Keratinocyte (primary cell): ENCODE measurements around the gene SEMA7A. TPM values are rescaled to one million over a fixed set of nuclear protein-coding genes. Genes with fewer than 3 reads are reported as not detected.

ENCODE experiments used
- DNase-seq: peaks from one replicate; pipeline ENCODE4 v3.0.0-alpha.2; 2011; ENCODE audit warnings: low read depth, missing footprints, low spot score
- FAIRE-seq: peaks from 2 replicates; lab custom pipeline; 2011; peaks lifted over from hg19 to GRCh38; lab: Jason Lieb, UNC
- H2AFZ ChIP-seq: 2 replicates; pipeline ENCODE4 v1.6.0; 2012; ENCODE audit warnings: low read length, control low read depth, inconsistent platforms; ENCODE audit not compliant: control insufficient read depth
- H3K27ac ChIP-seq: 2 replicates; pipeline ENCODE4 v1.5.1; 2011; ENCODE audit warnings: low read length; ENCODE audit not compliant: control insufficient read depth, insufficient read depth
- H3K27me3 ChIP-seq: 3 replicates; pipeline ENCODE4 v1.6.0; 2011; ENCODE audit warnings: low read length; ENCODE audit not compliant: control insufficient read depth, insufficient read depth; ENCODE audit errors: extremely low read depth
- H3K36me3 ChIP-seq, 2 experiments: 2 replicates in 1 of 2; 3 replicates in 1 of 2; pipeline ENCODE4 v1.5.1; 2011; ENCODE audit warnings: low read length in 2 of 2, mild to moderate bottlenecking in 1 of 2; ENCODE audit not compliant: control insufficient read depth in 2 of 2, insufficient read depth in 2 of 2; ENCODE audit errors: extremely low read depth in 1 of 2
- H3K4me1 ChIP-seq: 3 replicates; pipeline ENCODE4 v1.5.1; 2011; ENCODE audit warnings: low read length; ENCODE audit not compliant: control insufficient read depth, insufficient read depth; ENCODE audit errors: extremely low read depth
- H3K4me2 ChIP-seq: 3 replicates; pipeline ENCODE4 v1.6.0; 2011; ENCODE audit warnings: low read depth, low read length; ENCODE audit not compliant: control insufficient read depth, insufficient read depth; ENCODE audit errors: extremely low read depth
- H3K4me3 ChIP-seq, 3 experiments: fragments of 200-600 bp in 1 of 3; sonication (generic) in 1 of 3; 2 replicates in 2 of 3; 3 replicates in 1 of 3; pipeline ENCODE4 v1.5.1; 2011 to 2016; ENCODE audit warnings: low read length in 3 of 3, mild to moderate bottlenecking in 3 of 3, control low read depth in 2 of 3, inconsistent platforms in 1 of 3, low read depth in 1 of 3, mixed read lengths in 1 of 3, mixed run types in 1 of 3, moderate library complexity in 1 of 3; ENCODE audit not compliant: control insufficient read depth in 2 of 3, insufficient read depth in 2 of 3; ENCODE audit errors: extremely low read depth in 1 of 3
- H3K79me2 ChIP-seq: 2 replicates; pipeline ENCODE4 v1.6.0; 2012; ENCODE audit warnings: low read length; ENCODE audit not compliant: control insufficient read depth, insufficient read depth
- H3K9ac ChIP-seq: 3 replicates; pipeline ENCODE4 v1.6.0; 2011; ENCODE audit warnings: low read length; ENCODE audit not compliant: control insufficient read depth, insufficient read depth; ENCODE audit errors: extremely low read depth
- H3K9me1 ChIP-seq: 3 replicates; pipeline ENCODE4 v1.6.0; 2011; ENCODE audit warnings: low read length; ENCODE audit not compliant: control insufficient read depth, insufficient read depth; ENCODE audit errors: extremely low read depth
- H3K9me3 ChIP-seq: 2 replicates; pipeline ENCODE4 v1.5.1; 2012; ENCODE audit warnings: low read depth, low read length; ENCODE audit not compliant: control insufficient read depth
- H4K20me1 ChIP-seq: 3 replicates; pipeline ENCODE4 v1.6.0; 2011; ENCODE audit warnings: low read length; ENCODE audit not compliant: control insufficient read depth, insufficient read depth; ENCODE audit errors: extremely low read depth
- CTCF ChIP-seq, 3 experiments: IDR thresholded peaks in 1 of 3; conservative IDR thresholded peaks in 1 of 3; optimal IDR thresholded peaks in 1 of 3; 2 replicates in 2 of 3; 3 replicates in 1 of 3; pipeline versions ENCODE3 to v1.5.1; 2011; ENCODE audit warnings: low read length in 3 of 3, mild to moderate bottlenecking in 3 of 3, moderate library complexity in 2 of 3, control low read depth in 1 of 3, inconsistent platforms in 1 of 3; ENCODE audit not compliant: insufficient read depth in 2 of 3; ENCODE audit errors: extremely low read depth in 1 of 3
- EZH2 ChIP-seq: IDR thresholded peaks from one replicate; pipeline ENCODE4 v1.6.1; 2012; ENCODE audit warnings: inconsistent platforms, mild to moderate bottlenecking, low read length, moderate library complexity
- dilution Hi-C: fragments of 300-500 bp; cut with MboI; formaldehyde crosslinking; loops from one replicate; pipeline ENCODE4 v1.7.0; 2020; ENCODE audit warnings: low sequenced_read_pairs; ENCODE audit not compliant: extremely low pct_ligation_motif_present
- polyA plus RNA-seq, 5 experiments: library from polyadenylated mRNA; depleted of rRNA in 3 of 5; stranded (reverse) in 3 of 5; stranded (forward) in 1 of 5; unstranded in 1 of 5; fragments of >200 nt; gene quantifications; 1 replicate in 1 of 5; 2 replicates in 3 of 5; 3 replicates in 1 of 5; pipeline versions ENCODE4 v1.2.1 to v1.2.3, GENCODE V29; 2011 to 2012; ENCODE audit warnings: missing spikeins in 2 of 5, low read depth in 1 of 5, low replicate concordance in 1 of 5

The SEMA7A gene
- polyA plus RNA-seq, 1 donor (not counting 4 experiments of a cell fraction or from before 2014, with no cell fraction given): 8.0 TPM

GRCh38 chr15:74428970-74429780, 4.6 kb downstream of the SEMA7A start:
- H3K4me2 ChIP-seq: no peak overlapping the region
- DNase-seq (no peak), FAIRE-seq (no peak)
- peaks cover 98% of the 10 kb centered on the region for H3K79me2 ChIP-seq
- no peak overlapping the region for H3K9ac ChIP-seq
- peaks cover 3 to 32% of the 10 kb centered on the region in 2 experiments for H3K36me3 ChIP-seq
- H3K27ac ChIP-seq: no peak overlapping the region
- H3K9me3 ChIP-seq: no peaks in the 10 kb centered on the region
- dilution Hi-C loops: no loop called here
- peaks cover 22% of the 10 kb centered on the region for H4K20me1 ChIP-seq
- no peaks in the 10 kb centered on the region for H3K27me3 ChIP-seq
- no peak overlapping the region for H3K4me3 ChIP-seq
- no peak overlapping the region for H2AFZ ChIP-seq
- no peak for TF ChIP-seq CTCF (optimal IDR thresholded peaks at IDR 0.05 in 1 of 3, IDR thresholded peaks at IDR 0.05 in 1 of 3, conservative IDR thresholded peaks at IDR 0.05 in 1 of 3; ENCODE audit: extremely low read depth in 1 of 3, insufficient read depth in 2 of 3, low read length in 3 of 3)
- no peak for TF ChIP-seq EZH2
- H3K9me1 ChIP-seq: peaks cover 13% of the 10 kb centered on the region
- peaks cover 51% of the 10 kb centered on the region for H3K4me1 ChIP-seq

GRCh38 chr15:74428442-74428787, 5.3 kb downstream of the SEMA7A start:
- Histone ChIP-seq H3K36me3 (peaks cover 3 to 32% of the 10 kb centered on the region in 2 experiments), H3K4me2 (no peak overlapping the region), H3K27me3 (no peaks in the 10 kb centered on the region), H3K9me3 (no peaks in the 10 kb centered on the region), H3K9ac (no peak overlapping the region), H3K4me1 (peaks cover 55% of the 10 kb centered on the region), H3K27ac (no peak overlapping the region), H2AFZ (no peak overlapping the region), H4K20me1 (peaks cover 22% of the 10 kb centered on the region), H3K9me1 (peaks cover 13% of the 10 kb centered on the region), H3K79me2 (peaks cover 100% of the 10 kb centered on the region), H3K4me3 (no peak overlapping the region)
- dilution Hi-C loops: no loop called here
- FAIRE-seq (no peak), DNase-seq (no peak)
- TF ChIP-seq EZH2: no peak
- no peak for TF ChIP-seq CTCF (optimal IDR thresholded peaks at IDR 0.05 in 1 of 3, IDR thresholded peaks at IDR 0.05 in 1 of 3, conservative IDR thresholded peaks at IDR 0.05 in 1 of 3; ENCODE audit: extremely low read depth in 1 of 3, insufficient read depth in 2 of 3, low read length in 3 of 3)
